B cell (primary cell): ENCODE results near the gene TMEM219. TPM values are rescaled to one million over a fixed set of nuclear protein-coding genes. Genes with fewer than 3 reads are reported as not detected.
A peak's percentile ranks its signal among the peaks of the same experiment; 100 is the strongest.

Source experiments
- ATAC-seq: fragments of 200-7000 bp; cut with Tn5 transposase; one replicate; pipeline ENCODE4 v1.10.0; 2021; ENCODE audit warnings: low read depth, mild to moderate bottlenecking, moderate number of reproducible peaks, moderate library complexity
- CTCF ChIA-PET: fragments of 350-600 bp; sonication (Branson Sonifier 250); formaldehyde crosslinking; loops from one replicate; lab custom pipeline; 2021; ENCODE audit warnings: antibody characterized with exemption, inconsistent platforms; lab: Charles Lee
- POLR2A ChIA-PET: fragments of 350-600 bp; sonication (Branson Sonifier 250); formaldehyde crosslinking; loops from one replicate; lab custom pipeline; 2021; ENCODE audit warnings: antibody characterized with exemption; lab: Charles Lee
- DNase-seq: peaks from one replicate; pipeline ENCODE4 v3.0.0; 2013
- H2AFZ ChIP-seq: 2 replicates; pipeline ENCODE4 v1.6.1; 2012; ENCODE audit warnings: mild to moderate bottlenecking, low read depth, low read length; ENCODE audit not compliant: insufficient read depth, poor library complexity, severe bottlenecking
- H3K27ac ChIP-seq, 2 donors: 1 replicate in 1 of 2; 2 replicates in 1 of 2; pipeline ENCODE4 v1.5.1; 2012 to 2013; ENCODE audit warnings: low read length in 2 of 2, mild to moderate bottlenecking in 2 of 2, moderate library complexity in 1 of 2
- H3K27me3 ChIP-seq, 4 experiments: fragments of 200-600 bp in 1 of 4; sonication (generic) in 1 of 4; replicated peaks in 1 of 4; 1 replicate in 2 of 4; 2 replicates in 2 of 4; pipeline versions ENCODE4 v1.6.1 to v1.7.0; 2013 to 2016; ENCODE audit warnings: low read length in 3 of 4, mild to moderate bottlenecking in 2 of 4, mixed read lengths in 1 of 4, moderate library complexity in 1 of 4; ENCODE audit not compliant: insufficient read depth in 4 of 4, control insufficient read depth in 3 of 4; ENCODE audit errors: control extremely low read depth in 1 of 4
- H3K36me3 ChIP-seq, 2 experiments: replicated peaks in 1 of 2; 1 replicate in 1 of 2; 2 replicates in 1 of 2; pipeline versions ENCODE4 v1.6.1 to v1.7.1; 2013; ENCODE audit warnings: low read length in 1 of 2; ENCODE audit not compliant: insufficient read depth in 2 of 2, control insufficient read depth in 1 of 2; ENCODE audit errors: control extremely low read depth in 1 of 2, extremely low read depth in 1 of 2
- H3K4me1 ChIP-seq, 2 donors: fragments of 200-600 bp in 1 of 2; sonication (generic) in 1 of 2; 1 replicate in 1 of 2; 2 replicates in 1 of 2; pipeline versions ENCODE4 v1.5.1 to v1.6.1; 2013 to 2017; ENCODE audit warnings: low read length in 2 of 2; ENCODE audit not compliant: control insufficient read depth in 2 of 2, insufficient read depth in 2 of 2
- H3K4me2 ChIP-seq: replicated peaks from 2 replicates; pipeline ENCODE3; 2012; ENCODE audit warnings: mild to moderate bottlenecking, low read depth, low read length; ENCODE audit not compliant: poor library complexity, severe bottlenecking
- H3K4me3 ChIP-seq, 5 experiments: fragments of 200-600 bp in 1 of 5; sonication (generic) in 1 of 5; 1 replicate in 3 of 5; 2 replicates in 2 of 5; pipeline versions ENCODE4 v1.5.1 to v1.7.0; 2011 to 2016; ENCODE audit warnings: low read length in 4 of 5, mild to moderate bottlenecking in 4 of 5, low read depth in 2 of 5, control low read depth in 1 of 5, moderate library complexity in 1 of 5; ENCODE audit not compliant: insufficient read depth in 1 of 5; ENCODE audit errors: control extremely low read depth in 1 of 5, extremely low read depth in 1 of 5
- H3K79me2 ChIP-seq: fragments of 200-600 bp; sonication (generic); one replicate; pipeline ENCODE4 v1.6.0; 2016; ENCODE audit warnings: low read length; ENCODE audit not compliant: control insufficient read depth, insufficient read depth
- H3K9ac ChIP-seq: fragments of 200-600 bp; sonication (generic); 2 replicates; pipeline ENCODE4 v1.6.1; 2017; ENCODE audit warnings: mild to moderate bottlenecking, low read length, moderate library complexity
- H3K9me3 ChIP-seq, 3 donors: one replicate each; pipeline versions ENCODE4 v1.6.1 to v1.7.1; 2013; ENCODE audit warnings: low read length in 2 of 3; ENCODE audit not compliant: control insufficient read depth in 2 of 3, insufficient read depth in 1 of 3; ENCODE audit errors: control extremely low read depth in 1 of 3
- H4K20me1 ChIP-seq: 2 replicates; pipeline ENCODE4 v1.6.0; 2012; ENCODE audit warnings: mild to moderate bottlenecking, low read length; ENCODE audit not compliant: insufficient read depth, control insufficient read depth, poor library complexity, severe bottlenecking
- H3K27ac Mint-ChIP-seq: one replicate; pipeline ENCODE4 v1.8.0; 2021; ENCODE audit warnings: mixed read lengths
- H3K27me3 Mint-ChIP-seq: one replicate; pipeline ENCODE4 v1.8.0; 2021; ENCODE audit warnings: mixed read lengths
- H3K4me1 Mint-ChIP-seq: one replicate; pipeline ENCODE4 v1.8.0; 2021; ENCODE audit warnings: mixed read lengths
- H3K4me3 Mint-ChIP-seq: one replicate; pipeline ENCODE4 v1.8.0; 2021; ENCODE audit warnings: mixed read lengths
- H3K9me3 Mint-ChIP-seq: one replicate; pipeline ENCODE4 v1.8.0; 2022; ENCODE audit warnings: mixed read lengths; ENCODE audit not compliant: insufficient read depth
- EZH2 ChIP-seq: IDR thresholded peaks from 2 replicates; pipeline ENCODE4 v1.6.1; 2012; ENCODE audit warnings: borderline replicate concordance, low read depth, mild to moderate bottlenecking, moderate library complexity, low read length; ENCODE audit not compliant: insufficient read depth, poor library complexity, severe bottlenecking
- WGBS: methylation state at CpG from one replicate; pipeline ENCODE4 v1.1.5; 2013; ENCODE audit warnings: missing lambda C conversion rate; ENCODE audit not compliant: insufficient coverage; 5-methylcytosine and 5-hydroxymethylcytosine counted together
- intact Hi-C: fragments of 100-400 bp; cut with micrococcal nuclease; formaldehyde crosslinking; loops from one replicate; pipeline ENCODE4 v1.10.0; 2022
- polyA plus RNA-seq: library from polyadenylated mRNA; depleted of rRNA; stranded (reverse); fragments of >200 nt; gene quantifications from 2 replicates; pipeline ENCODE4 v1.2.3, GENCODE V29; 2012
- total RNA-seq, 2 donors: library from RNA; stranded (reverse); fragments of 120-200 nt in 1 of 2; gene quantifications; 1 replicate in 1 of 2; 2 replicates in 1 of 2; pipeline versions ENCODE4 v1.2.3 to v1.2.4, GENCODE V29; 2013 to 2022
- TF ChIP-seq, protein P1 (sequence below): fragments of 200-600 bp; IDR thresholded peaks from one replicate; pipeline ENCODE4 v1.8.0; 2022; ENCODE audit warnings: antibody characterized with exemption, mild to moderate bottlenecking

The TMEM219 gene
- total and polyA plus RNA-seq, 2 donors (not counting 1 experiment from before 2014, with no cell fraction given) = 66.6 to 103 TPM

DNA sequence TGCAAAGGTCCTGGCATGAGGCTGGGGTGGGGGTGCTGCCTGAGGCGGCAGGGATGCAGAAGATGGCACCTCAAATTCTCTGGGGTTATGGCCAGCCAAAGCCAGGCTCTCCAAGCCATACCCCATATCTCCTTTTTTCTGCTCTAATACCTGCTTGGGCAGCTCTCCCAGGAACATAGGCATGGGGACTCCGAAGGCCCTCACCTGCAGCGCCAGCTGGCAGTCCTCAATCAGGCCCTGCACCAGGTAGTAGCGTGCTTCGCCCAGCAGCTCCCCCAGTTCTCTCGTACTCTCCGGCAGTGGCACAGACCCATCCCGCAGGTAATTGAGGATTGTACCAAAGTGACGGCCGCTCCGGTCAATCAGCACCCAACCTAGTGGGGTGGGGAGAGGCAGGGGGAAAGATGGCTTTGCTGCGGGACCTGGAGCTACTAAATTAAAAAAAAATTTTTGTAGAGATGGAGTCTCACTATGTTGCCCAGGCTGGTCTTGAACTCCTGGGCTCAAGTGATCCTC, 38.8 kb upstream of the TMEM219 start:
- Mint-ChIP-seq H3K4me1 (peaks cover 25% of the 10 kb centered on the region), H3K27me3 (no peaks in the 10 kb centered on the region), H3K9me3 (no peaks in the 10 kb centered on the region), H3K4me3 (no peak overlapping the region), H3K27ac (no peak overlapping the region)
- no peak for ATAC-seq
- H3K36me3 ChIP-seq = peaks cover 4 to 44% of the 10 kb centered on the region in 2 experiments
- no peak overlapping the region for H2AFZ ChIP-seq
- TF ChIP-seq, protein P1, sequence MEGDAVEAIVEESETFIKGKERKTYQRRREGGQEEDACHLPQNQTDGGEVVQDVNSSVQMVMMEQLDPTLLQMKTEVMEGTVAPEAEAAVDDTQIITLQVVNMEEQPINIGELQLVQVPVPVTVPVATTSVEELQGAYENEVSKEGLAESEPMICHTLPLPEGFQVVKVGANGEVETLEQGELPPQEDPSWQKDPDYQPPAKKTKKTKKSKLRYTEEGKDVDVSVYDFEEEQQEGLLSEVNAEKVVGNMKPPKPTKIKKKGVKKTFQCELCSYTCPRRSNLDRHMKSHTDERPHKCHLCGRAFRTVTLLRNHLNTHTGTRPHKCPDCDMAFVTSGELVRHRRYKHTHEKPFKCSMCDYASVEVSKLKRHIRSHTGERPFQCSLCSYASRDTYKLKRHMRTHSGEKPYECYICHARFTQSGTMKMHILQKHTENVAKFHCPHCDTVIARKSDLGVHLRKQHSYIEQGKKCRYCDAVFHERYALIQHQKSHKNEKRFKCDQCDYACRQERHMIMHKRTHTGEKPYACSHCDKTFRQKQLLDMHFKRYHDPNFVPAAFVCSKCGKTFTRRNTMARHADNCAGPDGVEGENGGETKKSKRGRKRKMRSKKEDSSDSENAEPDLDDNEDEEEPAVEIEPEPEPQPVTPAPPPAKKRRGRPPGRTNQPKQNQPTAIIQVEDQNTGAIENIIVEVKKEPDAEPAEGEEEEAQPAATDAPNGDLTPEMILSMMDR = no peak
- no peak for TF ChIP-seq EZH2
- no peaks in the 10 kb centered on the region for H3K27me3 ChIP-seq
- peaks cover 14 to 21% of the 10 kb centered on the region in 2 donors for H3K4me1 ChIP-seq
- ChIA-PET POLR2A (interaction anchor here (0.6 to 0.8 kb wide), 2 partner anchors 101 to 1052 kb away, joined by 3 to 5 read pairs; no protein-coding TSS in a partner anchor), CTCF (no interaction called here)
- H3K4me2 ChIP-seq = no peak overlapping the region
- H4K20me1 ChIP-seq = peaks cover 26% of the 10 kb centered on the region
- WGBS = over 99% methylated on average over 10 of the region's 12 CpGs
- intact Hi-C loops = loop anchor here (10.0 kb wide), 1 partner anchor 328 kb away; no protein-coding TSS in a partner anchor
- DNase-seq = no peak
- H3K4me3 ChIP-seq = no peak overlapping the region
- no peak overlapping the region for H3K27ac ChIP-seq
- H3K9me3 ChIP-seq = no peaks in the 10 kb centered on the region
- H3K9ac ChIP-seq = no peak overlapping the region
- peaks cover 36% of the 10 kb centered on the region for H3K79me2 ChIP-seq

DNA sequence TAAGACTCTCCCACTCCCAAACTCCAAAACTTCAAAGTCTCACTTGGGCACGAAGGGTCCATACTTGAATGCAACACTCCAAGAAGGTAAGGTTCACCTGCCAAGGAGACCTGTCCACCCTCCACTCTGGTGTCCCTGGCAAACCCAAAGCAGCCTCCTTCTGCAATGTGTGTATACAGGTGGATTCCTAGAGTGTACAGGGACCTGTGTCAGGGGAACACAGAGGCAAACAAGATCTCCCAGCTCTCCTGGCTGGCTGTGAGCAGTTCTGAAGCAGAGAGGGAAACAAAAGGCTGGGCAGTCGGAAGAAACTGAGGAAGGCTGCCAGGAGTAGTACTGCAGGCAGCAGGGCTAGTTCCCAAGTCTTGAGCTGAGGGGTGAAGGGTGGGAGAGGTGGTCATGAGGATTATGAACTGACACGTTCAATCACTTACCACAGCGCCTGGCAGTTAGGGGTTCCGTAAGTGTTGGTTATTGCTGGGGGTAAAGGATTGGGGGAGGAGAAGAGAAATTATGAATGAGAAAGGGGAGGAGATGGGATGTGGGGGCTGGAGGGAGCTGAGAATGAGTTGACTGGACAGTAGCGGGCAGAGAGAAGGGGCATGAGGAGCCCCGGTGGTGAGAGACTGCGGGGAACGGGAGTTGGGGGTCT, 36.6 kb upstream of the TMEM219 start:
- peaks cover 14 to 21% of the 10 kb centered on the region in 2 donors for H3K4me1 ChIP-seq
- no peak for ATAC-seq
- no peaks in the 10 kb centered on the region for H3K9me3 Mint-ChIP-seq
- intact Hi-C loops = loop anchor here (5.0 to 10.0 kb wide), 2 partner anchors 223 to 330 kb away; no protein-coding TSS in a partner anchor
- peak overlapping the region; percentile 91 for H3K4me3 Mint-ChIP-seq
- H3K27ac ChIP-seq = peak overlapping the region in 1 of 2 donors; percentile 84
- CTCF ChIA-PET = interaction anchor here (1.1 to 2.0 kb wide), 6 partner anchors 36 to 226 kb away, joined by 3 to 9 read pairs (median 5); partner anchors contain the start of genes CDIPT, TAOK2 and TMEM219
- H3K4me1 Mint-ChIP-seq = peaks cover 25% of the 10 kb centered on the region
- H3K4me2 ChIP-seq = peak overlapping the region; percentile 89
- no peaks in the 10 kb centered on the region for H3K27me3 Mint-ChIP-seq
- peak overlapping the region; percentile 96 for H2AFZ ChIP-seq
- H3K36me3 ChIP-seq = peaks cover 0 to 28% of the 10 kb centered on the region in 2 experiments
- peak overlapping the region; percentile 80 for H3K27ac Mint-ChIP-seq
- no peaks in the 10 kb centered on the region for H3K9me3 ChIP-seq
- peaks cover 32% of the 10 kb centered on the region for H3K79me2 ChIP-seq
- peak overlapping the region; percentile 90 for H3K9ac ChIP-seq
- peak overlapping the region; percentile 2 to 95 (median 84) for H3K4me3 ChIP-seq
- WGBS = 16% methylated on average over 7 of the region's 9 CpGs
- H3K27me3 ChIP-seq = no peaks in the 10 kb centered on the region
- H4K20me1 ChIP-seq = peaks cover 26% of the 10 kb centered on the region
- POLR2A ChIA-PET = interaction anchor here (0.6 to 1.7 kb wide), 5 partner anchors 12 to 430 kb away, joined by 3 to 11 read pairs (median 7); partner anchors contain the start of genes CD2BP2, TAOK2 and TMEM219
- TF ChIP-seq, protein P1 = no peak
- no peak for TF ChIP-seq EZH2
- peak; percentile 19 for DNase-seq
